ENCODE results near the gene PLEK.
"Not testable (repeated sequence)": the region's sequence is repeated elsewhere in the genome, so short reads cannot be mapped to it uniquely, and the experiment has no call there.

PLEK gene

GRCh38 chr2:68341062-68341329 lies 24.1 kb upstream of the PLEK start:
- DNase-seq (ENCODE audit: insufficient read length, low spot score) (no peak), FAIRE-seq (no peak)
- TF ChIP-seq CTCF (IDR thresholded peaks at IDR 0.05; ENCODE audit: insufficient read depth, missing control alignments): no peak

- FAIRE-seq: no peak
- no peak for DNase-seq (ENCODE audit: insufficient read length, low spot score)
- no peak for TF ChIP-seq CTCF (IDR thresholded peaks at IDR 0.05; ENCODE audit: insufficient read depth, missing control alignments)
Observed at GRCh38 chr2:68341583-68341982, 23.5 kb upstream of the PLEK start.

GRCh38 chr2:68342470-68342869 lies 22.6 kb upstream of the PLEK start:
- TF ChIP-seq CTCF (IDR thresholded peaks at IDR 0.05; ENCODE audit: insufficient read depth, missing control alignments): no peak
- DNase-seq (ENCODE audit: insufficient read length, low spot score) (no peak), FAIRE-seq (no peak)

GRCh38 chr2:68344031-68344430 lies 21.1 kb upstream of the PLEK start:
- no peak for DNase-seq (ENCODE audit: insufficient read length, low spot score)
- TF ChIP-seq CTCF (IDR thresholded peaks at IDR 0.05; ENCODE audit: insufficient read depth, missing control alignments): no peak
- no peak for FAIRE-seq

DNA sequence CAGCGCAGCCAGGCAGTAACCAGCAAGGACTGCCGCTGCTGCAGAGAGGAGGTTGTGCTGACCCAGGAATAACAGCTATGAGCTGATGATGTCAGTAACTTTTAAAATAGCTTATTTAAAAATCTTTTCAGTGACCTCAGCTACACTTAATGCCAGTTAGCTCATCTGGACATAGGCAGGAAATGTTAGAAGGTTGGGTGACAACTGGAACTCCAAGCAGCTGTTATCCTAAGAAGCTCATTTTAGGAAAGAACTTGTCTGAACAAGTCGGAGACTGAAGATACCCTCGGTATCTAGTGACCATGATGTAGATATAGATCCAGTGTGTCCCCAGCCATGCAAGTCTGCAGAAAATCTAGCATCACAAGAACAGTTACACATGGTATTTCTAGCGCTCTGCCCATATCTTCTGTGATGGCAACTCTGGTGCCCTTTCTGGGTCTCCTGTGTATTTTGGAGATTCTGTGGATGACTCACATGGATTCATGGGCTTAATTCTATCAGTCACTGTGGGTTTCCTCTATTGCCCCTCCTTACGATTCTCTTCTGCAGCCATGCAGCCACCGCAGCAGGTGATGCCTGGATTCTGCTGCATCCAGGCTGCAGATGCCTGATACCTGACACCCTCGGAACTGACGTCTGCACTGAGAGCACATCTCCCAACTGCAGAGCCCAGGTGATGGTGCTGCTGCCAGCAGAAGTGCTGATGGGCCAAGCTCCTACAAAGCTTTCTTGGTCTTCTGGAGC lies 19.8 kb upstream of the PLEK start:
- FAIRE-seq: no peak
- no peak for TF ChIP-seq CTCF (IDR thresholded peaks at IDR 0.05; ENCODE audit: insufficient read depth, missing control alignments)
- DNase-seq (ENCODE audit: insufficient read length, low spot score): no peak

GRCh38 chr2:68349091-68349490 lies 16.0 kb upstream of the PLEK start:
- not testable (repeated sequence) for DNase-seq (ENCODE audit: insufficient read length, low spot score); FAIRE-seq

GRCh38 chr2:68351997-68352396 lies 13.1 kb upstream of the PLEK start:
- FAIRE-seq (no peak), DNase-seq (ENCODE audit: insufficient read length, low spot score) (no peak)
- no peak for TF ChIP-seq CTCF (IDR thresholded peaks at IDR 0.05; ENCODE audit: insufficient read depth, missing control alignments)

Measured in D721Med (cell line).